ENCODE results near the gene COX14.
A peak's percentile ranks its signal among the peaks of the same experiment; 100 is the strongest.

The COX14 gene

DNA sequence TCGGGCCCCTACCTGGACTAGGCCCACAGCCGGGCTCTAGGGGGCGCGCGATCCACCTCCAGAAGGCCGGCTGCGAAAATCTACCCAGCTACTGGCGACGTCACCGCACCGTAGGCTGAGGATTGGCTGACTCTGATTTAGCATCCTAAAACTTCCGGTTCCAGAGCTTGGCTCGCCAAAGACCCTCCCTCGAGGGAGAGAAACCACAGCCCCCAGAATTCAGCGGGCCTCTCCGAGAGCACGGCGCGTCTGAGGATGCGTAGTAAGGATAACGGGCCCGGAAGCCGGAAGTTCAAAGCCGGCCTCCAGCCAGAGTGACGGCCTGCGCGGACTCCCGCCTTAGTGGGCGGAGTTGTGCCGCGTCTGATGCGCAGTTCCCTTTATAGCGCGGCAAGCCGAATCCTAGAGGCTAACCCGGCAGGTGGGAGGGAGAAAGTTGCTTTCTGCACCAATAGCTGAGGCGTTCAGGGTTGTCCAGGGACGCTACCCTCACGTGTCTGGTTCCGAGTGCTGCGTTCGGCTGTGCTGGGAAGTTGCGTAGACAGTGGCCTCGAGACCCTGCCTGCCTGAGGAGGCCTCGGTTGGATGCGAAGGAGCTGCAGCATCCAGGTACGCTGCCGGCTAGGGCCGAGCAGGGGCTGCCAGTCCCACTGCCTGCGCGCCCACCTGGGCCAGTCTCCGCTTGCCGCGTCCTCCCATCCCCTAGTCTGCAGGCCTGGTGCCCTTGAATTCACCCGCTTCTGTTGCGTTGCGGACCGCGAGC is at the start of gene COX14:
Gene COX14 (plus strand): TSS at position 544 of the 763 bp plus-strand sequence. CDS start 7,808 bp downstream, outside the sequence.
- Histone ChIP-seq H3K27me3 (ENCODE audit: control insufficient read depth, insufficient read depth, low read length) (no peaks in the 10 kb centered on the region), H3K4me1 (ENCODE audit: control insufficient read depth, low read depth, low read length) (peaks cover 15% of the 10 kb centered on the region), H3K36me3 (ENCODE audit: control insufficient read depth, low read depth, low read length) (no peaks in the 10 kb centered on the region), H3K9ac (ENCODE audit: low read length) (peak within 1 kb of the TSS; percentile 68), H3K9me3 (ENCODE audit: control insufficient read depth, low read depth, low read length) (no peaks in the 10 kb centered on the region), H3K4me3 (ENCODE audit: low read length) (peak within 1 kb of the TSS; percentile 78), H3K27ac (ENCODE audit: low read length) (peak within 1 kb of the TSS; percentile 3)

- Histone ChIP-seq H3K27ac (ENCODE audit: low read length) (no peak overlapping the region), H3K27me3 (ENCODE audit: control insufficient read depth, insufficient read depth, low read length) (peaks cover 20% of the 10 kb centered on the region), H3K4me3 (ENCODE audit: low read length) (no peak overlapping the region), H3K9me3 (ENCODE audit: control insufficient read depth, low read depth, low read length) (no peaks in the 10 kb centered on the region), H3K9ac (ENCODE audit: low read length) (no peak overlapping the region), H3K36me3 (ENCODE audit: control insufficient read depth, low read depth, low read length) (no peaks in the 10 kb centered on the region), H3K4me1 (ENCODE audit: control insufficient read depth, low read depth, low read length) (peaks cover 6% of the 10 kb centered on the region)
These were observed 49.1 kb upstream of the COX14 start for GRCh38 chr12:50062728-50063460.

- no peaks in the 10 kb centered on the region for H3K9me3 ChIP-seq (ENCODE audit: control insufficient read depth, low read depth, low read length)
- no peak overlapping the region for H3K27ac ChIP-seq (ENCODE audit: low read length)
- H3K4me3 ChIP-seq (ENCODE audit: low read length) = no peak overlapping the region
- no peaks in the 10 kb centered on the region for H3K36me3 ChIP-seq (ENCODE audit: control insufficient read depth, low read depth, low read length)
- H3K4me1 ChIP-seq (ENCODE audit: control insufficient read depth, low read depth, low read length) = peaks cover 6% of the 10 kb centered on the region
- no peaks in the 10 kb centered on the region for H3K27me3 ChIP-seq (ENCODE audit: control insufficient read depth, insufficient read depth, low read length)
- no peak overlapping the region for H3K9ac ChIP-seq (ENCODE audit: low read length)
These were observed 46.2 kb upstream of the COX14 start for GRCh38 chr12:50065726-50066310.

GRCh38 chr12:50066402-50066801 is 45.6 kb upstream of the COX14 start:
- Histone ChIP-seq H3K36me3 (ENCODE audit: control insufficient read depth, low read depth, low read length) (no peaks in the 10 kb centered on the region), H3K9ac (ENCODE audit: low read length) (no peak overlapping the region), H3K27ac (ENCODE audit: low read length) (no peak overlapping the region), H3K4me1 (ENCODE audit: control insufficient read depth, low read depth, low read length) (peaks cover 6% of the 10 kb centered on the region), H3K9me3 (ENCODE audit: control insufficient read depth, low read depth, low read length) (no peaks in the 10 kb centered on the region), H3K27me3 (ENCODE audit: control insufficient read depth, insufficient read depth, low read length) (no peaks in the 10 kb centered on the region), H3K4me3 (ENCODE audit: low read length) (no peak overlapping the region)

GRCh38 chr12:50069069-50069468 is 43.0 kb upstream of the COX14 start:
- H3K27ac ChIP-seq (ENCODE audit: low read length) = no peak overlapping the region
- no peak overlapping the region for H3K9ac ChIP-seq (ENCODE audit: low read length)
- H3K4me1 ChIP-seq (ENCODE audit: control insufficient read depth, low read depth, low read length) = peaks cover 6% of the 10 kb centered on the region
- H3K27me3 ChIP-seq (ENCODE audit: control insufficient read depth, insufficient read depth, low read length) = no peaks in the 10 kb centered on the region
- H3K36me3 ChIP-seq (ENCODE audit: control insufficient read depth, low read depth, low read length) = no peaks in the 10 kb centered on the region
- H3K4me3 ChIP-seq (ENCODE audit: low read length) = no peak overlapping the region
- H3K9me3 ChIP-seq (ENCODE audit: control insufficient read depth, low read depth, low read length) = no peaks in the 10 kb centered on the region

GRCh38 chr12:50069539-50069938 is 42.5 kb upstream of the COX14 start:
- H3K4me3 ChIP-seq (ENCODE audit: low read length) = no peak overlapping the region
- H3K9ac ChIP-seq (ENCODE audit: low read length) = no peak overlapping the region
- no peaks in the 10 kb centered on the region for H3K9me3 ChIP-seq (ENCODE audit: control insufficient read depth, low read depth, low read length)
- no peaks in the 10 kb centered on the region for H3K36me3 ChIP-seq (ENCODE audit: control insufficient read depth, low read depth, low read length)
- H3K4me1 ChIP-seq (ENCODE audit: control insufficient read depth, low read depth, low read length) = peaks cover 6% of the 10 kb centered on the region
- no peaks in the 10 kb centered on the region for H3K27me3 ChIP-seq (ENCODE audit: control insufficient read depth, insufficient read depth, low read length)
- no peak overlapping the region for H3K27ac ChIP-seq (ENCODE audit: low read length)

DNA sequence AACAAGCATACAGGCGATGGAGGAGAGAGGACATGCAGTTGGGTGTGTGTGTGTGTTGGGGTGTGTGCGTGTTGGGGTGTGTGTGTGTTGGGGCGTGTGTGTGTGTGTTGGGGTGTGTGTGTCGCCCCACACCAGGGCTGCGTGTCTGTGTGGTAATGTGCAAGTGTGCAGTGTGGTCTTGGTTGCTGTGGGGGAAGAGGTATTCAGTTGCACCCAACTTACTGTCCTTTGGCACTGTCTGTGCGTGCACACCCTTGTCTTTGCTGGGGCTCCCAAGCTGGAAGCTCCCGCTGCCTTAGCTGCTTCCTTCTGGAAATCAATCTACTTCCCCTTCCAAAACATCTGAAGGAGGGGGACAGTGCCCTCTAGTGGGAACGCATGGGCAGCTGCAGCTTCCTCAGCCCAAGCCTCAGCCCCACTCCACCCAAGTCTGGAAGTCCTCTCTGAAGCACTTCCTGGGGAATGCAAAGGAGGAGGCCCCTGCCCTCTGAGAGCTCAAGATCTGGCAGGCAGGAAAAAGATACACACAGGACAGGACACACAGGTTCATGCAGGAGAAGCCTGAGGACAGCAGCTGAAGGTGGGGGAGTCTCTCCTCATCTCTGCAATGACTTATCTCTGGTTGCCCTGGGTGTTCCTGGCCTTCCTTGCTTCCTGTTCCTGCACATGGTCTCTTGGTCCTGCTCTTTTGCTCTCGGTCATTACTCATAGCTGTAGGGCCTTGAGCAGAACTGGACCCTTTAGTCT is 41.5 kb upstream of the COX14 start:
- Histone ChIP-seq H3K36me3 (ENCODE audit: control insufficient read depth, low read depth, low read length) (no peaks in the 10 kb centered on the region), H3K27ac (ENCODE audit: low read length) (no peak overlapping the region), H3K9me3 (ENCODE audit: control insufficient read depth, low read depth, low read length) (no peaks in the 10 kb centered on the region), H3K27me3 (ENCODE audit: control insufficient read depth, insufficient read depth, low read length) (no peaks in the 10 kb centered on the region), H3K9ac (ENCODE audit: low read length) (no peak overlapping the region), H3K4me1 (ENCODE audit: control insufficient read depth, low read depth, low read length) (peaks cover 6% of the 10 kb centered on the region), H3K4me3 (ENCODE audit: low read length) (no peak overlapping the region)

GRCh38 chr12:50072198-50072907 is 39.7 kb upstream of the COX14 start:
- Histone ChIP-seq H3K9me3 (ENCODE audit: control insufficient read depth, low read depth, low read length) (no peaks in the 10 kb centered on the region), H3K4me1 (ENCODE audit: control insufficient read depth, low read depth, low read length) (no peaks in the 10 kb centered on the region), H3K27me3 (ENCODE audit: control insufficient read depth, insufficient read depth, low read length) (no peaks in the 10 kb centered on the region), H3K9ac (ENCODE audit: low read length) (no peak overlapping the region), H3K4me3 (ENCODE audit: low read length) (no peak overlapping the region), H3K36me3 (ENCODE audit: control insufficient read depth, low read depth, low read length) (no peaks in the 10 kb centered on the region), H3K27ac (ENCODE audit: low read length) (no peak overlapping the region)

DNA sequence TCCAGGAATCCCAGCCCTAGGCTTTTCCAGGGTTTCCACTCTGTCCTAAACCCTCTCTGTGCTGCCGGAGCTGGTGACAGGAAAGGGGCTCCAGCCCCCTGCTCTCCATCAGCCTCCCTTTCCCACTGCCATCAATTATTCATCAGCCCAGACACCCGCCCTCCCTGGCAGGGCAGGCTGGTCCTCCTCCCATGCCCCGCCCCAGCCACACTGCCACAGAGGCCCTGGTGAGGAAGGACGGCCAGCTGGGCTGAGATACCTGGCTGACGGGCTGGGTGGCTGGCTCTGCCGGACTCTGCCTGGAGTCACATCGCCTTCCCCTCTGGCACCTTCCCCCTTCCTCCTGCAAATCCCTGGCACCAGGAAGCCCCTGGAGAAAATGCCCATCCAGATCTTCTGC is 38.8 kb upstream of the COX14 start:
- no peaks in the 10 kb centered on the region for H3K27me3 ChIP-seq (ENCODE audit: control insufficient read depth, insufficient read depth, low read length)
- no peak overlapping the region for H3K4me3 ChIP-seq (ENCODE audit: low read length)
- H3K4me1 ChIP-seq (ENCODE audit: control insufficient read depth, low read depth, low read length) = no peaks in the 10 kb centered on the region
- no peaks in the 10 kb centered on the region for H3K36me3 ChIP-seq (ENCODE audit: control insufficient read depth, low read depth, low read length)
- no peak overlapping the region for H3K9ac ChIP-seq (ENCODE audit: low read length)
- H3K27ac ChIP-seq (ENCODE audit: low read length) = no peak overlapping the region
- H3K9me3 ChIP-seq (ENCODE audit: control insufficient read depth, low read depth, low read length) = no peaks in the 10 kb centered on the region

GRCh38 chr12:50073712-50074111 is 38.3 kb upstream of the COX14 start:
- H3K27ac ChIP-seq (ENCODE audit: low read length) = no peak overlapping the region
- no peaks in the 10 kb centered on the region for H3K27me3 ChIP-seq (ENCODE audit: control insufficient read depth, insufficient read depth, low read length)
- no peak overlapping the region for H3K4me3 ChIP-seq (ENCODE audit: low read length)
- no peak overlapping the region for H3K9ac ChIP-seq (ENCODE audit: low read length)
- H3K9me3 ChIP-seq (ENCODE audit: control insufficient read depth, low read depth, low read length) = no peaks in the 10 kb centered on the region
- H3K36me3 ChIP-seq (ENCODE audit: control insufficient read depth, low read depth, low read length) = no peaks in the 10 kb centered on the region
- H3K4me1 ChIP-seq (ENCODE audit: control insufficient read depth, low read depth, low read length) = no peaks in the 10 kb centered on the region
